ENCODE measurements around the gene LRRC17. TPM values are rescaled to one million over a fixed set of nuclear protein-coding genes. Genes with fewer than 3 reads are reported as not detected.

LRRC17 gene
- total and polyA plus RNA-seq, 9 of the 15 experiments (the other 6 are each of a cell fraction or from before 2014, with no cell fraction given) = 0.03 to 0.18 (median 0.12) TPM; not detected in 5

GRCh38 chr7:102892631-102893278, 20.0 kb upstream of the LRRC17 start (continued):
- TF ChIP-seq MGA (IDR thresholded peaks at IDR 0.05) = no peak
- no peak for TF ChIP-seq BRF2 (IDR thresholded peaks at IDR 0.05; ENCODE audit: borderline replicate concordance, insufficient read depth, insufficient read length)
- TF ChIP-seq ETV1 (tag; conservative IDR thresholded peaks at IDR 0.05; ENCODE audit: low read depth) = peak; percentile 22; the same call in 1 of the 2 replicates
- TF ChIP-seq POLR3G (IDR thresholded peaks at IDR 0.05; ENCODE audit: extremely low read depth, insufficient read length, insufficient replicate concordance) = no peak
- no peak for TF ChIP-seq STAT5A (IDR thresholded peaks at IDR 0.05; ENCODE audit: borderline replicate concordance, low read length)
- TF ChIP-seq TAF15 (IDR thresholded peaks at IDR 0.05; ENCODE audit: low read depth, low read length) = no peak
- TF ChIP-seq IRF9 (tag; IDR thresholded peaks at IDR 0.05) = no peak
- TF ChIP-seq RFX1 (IDR thresholded peaks at IDR 0.05) = no peak
- TF ChIP-seq BDP1 (IDR thresholded peaks at IDR 0.05; ENCODE audit: insufficient read depth, insufficient read length) = no peak
- TF ChIP-seq RHOXF2B (CRISPR knock-in tag; conservative IDR thresholded peaks at IDR 0.05) = no peak
- no peak for TF ChIP-seq NCOA4 (IDR thresholded peaks at IDR 0.05; ENCODE audit: partially characterized antibody)
- no peak for TF ChIP-seq SNRNP70 (optimal IDR thresholded peaks at IDR 0.05; ENCODE audit: low read depth, low read length)
- no peak for TF ChIP-seq BRF1 (IDR thresholded peaks at IDR 0.05; ENCODE audit: borderline replicate concordance, extremely low read depth, insufficient read length)
